Gastrocnemius medialis (tissue), 4 donors: Measurements from ENCODE around the gene AKAP10. TPM values are rescaled to one million over a fixed set of nuclear protein-coding genes. Genes with fewer than 3 reads are reported as not detected.

Experiments
- ATAC-seq, 2 donors: fragments of 150-250 bp; one replicate each; pipeline ENCODE4 v1.9.1; 2016
- DNase-seq, 2 donors: peaks; one replicate each; pipeline ENCODE4 v3.0.0-alpha.2; 2019
- H3K27ac ChIP-seq, 4 donors: fragments of 200-600 bp; sonication (generic); 1 replicate in 1 of 4; 2 replicates in 3 of 4; pipeline ENCODE4 v1.5.1; 2016 to 2018; ENCODE audit warnings: mild to moderate bottlenecking in 2 of 4, moderate library complexity in 1 of 4
- H3K27me3 ChIP-seq, 3 donors: fragments of 200-600 bp; sonication (generic) in 2 of 3; 1 replicate in 1 of 3; 2 replicates in 2 of 3; pipeline versions ENCODE4 v1.5.1 to v1.6.0; 2016 to 2019; ENCODE audit warnings: mild to moderate bottlenecking in 1 of 3, moderate library complexity in 1 of 3
- H3K36me3 ChIP-seq, 2 donors: fragments of 200-600 bp; sonication (generic) in 1 of 2; one replicate each; pipeline ENCODE4 v1.5.1; 2017 to 2018
- H3K4me1 ChIP-seq, 2 donors: fragments of 200-600 bp; sonication (generic) in 1 of 2; one replicate each; pipeline ENCODE4 v1.5.1; 2016 to 2017; ENCODE audit warnings: mild to moderate bottlenecking in 2 of 2
- H3K4me3 ChIP-seq, 4 donors: fragments of 200-600 bp; sonication (generic) in 3 of 4; 1 replicate in 1 of 4; 2 replicates in 3 of 4; pipeline ENCODE4 v1.5.1; 2016 to 2019; ENCODE audit warnings: mild to moderate bottlenecking in 2 of 4
- H3K9me3 ChIP-seq, 3 donors: fragments of 200-600 bp; sonication (generic) in 2 of 3; 1 replicate in 1 of 3; 2 replicates in 2 of 3; pipeline ENCODE4 v1.5.1; 2016 to 2019
- CTCF ChIP-seq, 5 experiments: fragments of 450-650 bp in 3 of 5; fragments of 200-600 bp in 2 of 5; sonication (generic) in 2 of 5; IDR thresholded peaks in 4 of 5; conservative IDR thresholded peaks in 1 of 5; 1 replicate in 4 of 5; 2 replicates in 1 of 5; pipeline ENCODE4 v1.5.1; 2016 to 2019; ENCODE audit warnings: antibody characterized with exemption in 5 of 5, mild to moderate bottlenecking in 3 of 5, moderate library complexity in 3 of 5
- POLR2A ChIP-seq, 2 donors: fragments of 450-650 bp; IDR thresholded peaks; one replicate each; pipeline ENCODE4 v1.6.1; 2017; ENCODE audit warnings: antibody characterized with exemption in 2 of 2, mild to moderate bottlenecking in 2 of 2, moderate library complexity in 2 of 2
- in situ Hi-C, 4 donors: fragments of 200-750 bp; cut with MboI; loops; one replicate each; pipeline versions ENCODE4 v1.15.0 to v1.8.0; 2017; ENCODE audit warnings: low sequenced_read_pairs in 4 of 4
- intact Hi-C: fragments of 100-400 bp; cut with DNase I; formaldehyde crosslinking; loops from one replicate; pipeline ENCODE4 v1.15.1; 2023; ENCODE audit warnings: low total_unique reads
- total RNA-seq, 4 donors: library from RNA; depleted of rRNA; stranded (reverse); fragments of >200 nt; gene quantifications; one replicate each; pipeline versions ENCODE4 v1.1.0 to v1.2.3, GENCODE V29; 2016

Gene AKAP10
- total RNA-seq, 4 donors from 2014 or later: 6.1 to 26.1 (median 9.9) TPM

GRCh38 chr17:19935169-19935568 is 42.5 kb downstream of the AKAP10 start:
- in situ Hi-C loops (no loop called here), intact Hi-C loops (no loop called here)
- no peaks in the 10 kb centered on the region for H3K4me1 ChIP-seq
- no peak for ATAC-seq
- TF ChIP-seq CTCF (IDR thresholded peaks at IDR 0.05 in 4 of 5, conservative IDR thresholded peaks at IDR 0.05 in 1 of 5) (no peak), POLR2A (IDR thresholded peaks at IDR 0.05) (no peak)
- no peaks in the 10 kb centered on the region for H3K27me3 ChIP-seq
- H3K4me3 ChIP-seq: no peak overlapping the region
- no peaks in the 10 kb centered on the region for H3K9me3 ChIP-seq
- DNase-seq: no peak
- no peak overlapping the region for H3K27ac ChIP-seq
- H3K36me3 ChIP-seq: peaks cover 0 to 74% of the 10 kb centered on the region in 2 donors

GRCh38 chr17:19933628-19934027 is 44.0 kb downstream of the AKAP10 start:
- peaks cover 0 to 76% of the 10 kb centered on the region in 2 donors for H3K36me3 ChIP-seq
- ATAC-seq (no peak), DNase-seq (no peak)
- in situ Hi-C loops (no loop called here), intact Hi-C loops (no loop called here)
- H3K4me3 ChIP-seq: no peak overlapping the region
- H3K27ac ChIP-seq: no peak overlapping the region
- no peaks in the 10 kb centered on the region for H3K9me3 ChIP-seq
- TF ChIP-seq POLR2A (IDR thresholded peaks at IDR 0.05) (no peak), CTCF (IDR thresholded peaks at IDR 0.05 in 4 of 5, conservative IDR thresholded peaks at IDR 0.05 in 1 of 5) (no peak)
- H3K4me1 ChIP-seq: no peaks in the 10 kb centered on the region
- no peaks in the 10 kb centered on the region for H3K27me3 ChIP-seq

- Histone ChIP-seq H3K27ac (no peak overlapping the region), H3K4me1 (no peaks in the 10 kb centered on the region), H3K27me3 (no peaks in the 10 kb centered on the region), H3K36me3 (peaks cover 0 to 75% of the 10 kb centered on the region in 2 donors), H3K4me3 (no peak overlapping the region), H3K9me3 (no peaks in the 10 kb centered on the region)
- TF ChIP-seq CTCF (IDR thresholded peaks at IDR 0.05 in 4 of 5, conservative IDR thresholded peaks at IDR 0.05 in 1 of 5) (no peak), POLR2A (IDR thresholded peaks at IDR 0.05) (no peak)
- DNase-seq: no peak
- in situ Hi-C loops: no loop called here
- no peak for ATAC-seq
- intact Hi-C loops: no loop called here
Measured at GRCh38 chr17:19933221-19933620, 44.4 kb downstream of the AKAP10 start.

GRCh38 chr17:19928299-19928698 is 49.3 kb downstream of the AKAP10 start:
- no peaks in the 10 kb centered on the region for H3K4me1 ChIP-seq
- H3K36me3 ChIP-seq: peaks cover 0 to 81% of the 10 kb centered on the region in 2 donors
- no peaks in the 10 kb centered on the region for H3K27me3 ChIP-seq
- no peak for DNase-seq
- H3K9me3 ChIP-seq: no peaks in the 10 kb centered on the region
- no peak for ATAC-seq
- H3K27ac ChIP-seq: no peak overlapping the region
- no peak overlapping the region for H3K4me3 ChIP-seq
- TF ChIP-seq POLR2A (IDR thresholded peaks at IDR 0.05) (no peak), CTCF (IDR thresholded peaks at IDR 0.05 in 4 of 5, conservative IDR thresholded peaks at IDR 0.05 in 1 of 5) (no peak)
- intact Hi-C loops: no loop called here
- in situ Hi-C loops: no loop called here
